Activated naive CD4-positive, alpha-beta T cell treated with anti-CD3 and anti-CD28 coated beads, Interleukin-2, amount 50 U/mL, for 16 hours (primary cell): Measurements from ENCODE around the gene SIGLEC14.
"Not testable (repeated sequence)": the region's sequence is repeated elsewhere in the genome, so short reads cannot be mapped to it uniquely, and the experiment has no call there.

ENCODE experiments used
- DNase-seq: peaks from one replicate; pipeline ENCODE4 v3.0.0-alpha.2; 2020

Gene SIGLEC14

GRCh38 chr19:51668216-51668615 is 21.6 kb upstream of the SIGLEC14 start:
- no peak for DNase-seq

GRCh38 chr19:51664997-51665396 is 18.4 kb upstream of the SIGLEC14 start:
- no peak for DNase-seq

GRCh38 chr19:51664131-51664530 is 17.5 kb upstream of the SIGLEC14 start:
- no peak for DNase-seq

- DNase-seq = no peak
Observed at GRCh38 chr19:51663650-51664049, 17.0 kb upstream of the SIGLEC14 start.

GRCh38 chr19:51660975-51661600 is 14.5 kb upstream of the SIGLEC14 start:
- peak; percentile 46 for DNase-seq

GRCh38 chr19:51654783-51655182 is 8.2 kb upstream of the SIGLEC14 start:
- no peak for DNase-seq

GRCh38 chr19:51653162-51653561 is 6.5 kb upstream of the SIGLEC14 start:
- DNase-seq = no peak

GRCh38 chr19:51652266-51652665 is 5.6 kb upstream of the SIGLEC14 start:
- DNase-seq = no peak

- DNase-seq = no peak
Observed at GRCh38 chr19:51651216-51651846, 4.7 kb upstream of the SIGLEC14 start.

GRCh38 chr19:51647318-51647717 is 693 bp upstream of the SIGLEC14 start:
- DNase-seq = no peak

- DNase-seq = no peak
Observed at GRCh38 chr19:51644636-51645271, 1.9 kb downstream of the SIGLEC14 start.

GRCh38 chr19:51641648-51642047 is 5.0 kb downstream of the SIGLEC14 start:
- DNase-seq = no peak

- DNase-seq = no peak
Observed at GRCh38 chr19:51640386-51640785, 6.2 kb downstream of the SIGLEC14 start.

GRCh38 chr19:51639916-51640315 is 6.7 kb downstream of the SIGLEC14 start:
- no peak for DNase-seq

GRCh38 chr19:51637362-51637978 is 9.2 kb downstream of the SIGLEC14 start:
- no peak for DNase-seq

- no peak for DNase-seq
Observed at GRCh38 chr19:51632126-51632525, 14.5 kb downstream of the SIGLEC14 start.

GRCh38 chr19:51630315-51630714 is 16.3 kb downstream of the SIGLEC14 start, which contains the start of gene SIGLEC5:
SIGLEC5 (minus strand) TSS chr19:51630401; CDS start chr19:51630335, 66 bp downstream.
- not testable (repeated sequence) for DNase-seq

- no peak for DNase-seq
Observed at GRCh38 chr19:51628153-51628939, 18.3 kb downstream of the SIGLEC14 start.

GRCh38 chr19:51627491-51628138 is 19.0 kb downstream of the SIGLEC14 start:
- no peak for DNase-seq

GRCh38 chr19:51626675-51627074 is 19.9 kb downstream of the SIGLEC14 start:
- no peak for DNase-seq

- DNase-seq = no peak
Observed at GRCh38 chr19:51621178-51621577, 25.4 kb downstream of the SIGLEC14 start.

- no peak for DNase-seq
Observed at GRCh38 chr19:51615991-51616390, 30.6 kb downstream of the SIGLEC14 start.
